GM19438 (cell line): ENCODE data around the gene ZNF440.
"Not testable (repeated sequence)": the region's sequence is repeated elsewhere in the genome, so short reads cannot be mapped to it uniquely, and the experiment has no call there.

Source experiments
- ATAC-seq: cut with Tn5 transposase; IDR thresholded peaks from one replicate; pipeline ENCODE4 v1.9.1; 2021; ENCODE audit warnings: low read depth; ENCODE audit not compliant: unreplicated experiment

Gene ZNF440

DNA sequence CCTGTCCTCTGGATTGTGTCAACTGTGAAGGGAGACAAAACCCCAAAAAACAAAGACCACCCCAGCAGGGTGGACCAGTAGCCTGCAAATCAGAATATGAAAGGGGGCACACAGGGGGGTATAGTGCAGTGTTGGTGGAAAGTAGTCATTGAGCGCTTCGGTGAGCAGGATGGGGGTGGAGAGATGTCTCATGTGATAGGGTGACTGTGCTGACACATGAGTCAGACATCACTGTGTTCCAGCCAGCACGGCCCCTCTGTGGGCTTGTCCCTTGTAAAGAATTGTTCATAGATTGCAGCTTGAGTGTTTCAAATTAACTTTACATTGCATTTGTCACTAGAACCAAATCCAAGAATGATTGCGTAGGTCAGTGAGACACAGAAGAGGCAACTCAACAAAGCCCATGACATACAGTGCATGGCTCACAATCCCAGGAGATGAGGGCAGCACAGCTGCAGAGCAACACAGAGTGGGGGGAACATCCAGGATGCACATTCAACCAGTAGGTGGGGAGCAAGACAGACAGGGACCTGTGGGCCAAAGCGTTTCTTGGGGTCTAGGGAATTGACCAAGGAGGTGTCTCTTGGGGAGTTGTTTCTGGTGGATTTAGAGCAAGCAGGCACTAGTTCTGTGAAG lies 7.5 kb downstream of the ZNF440 start:
- no peak for ATAC-seq

DNA sequence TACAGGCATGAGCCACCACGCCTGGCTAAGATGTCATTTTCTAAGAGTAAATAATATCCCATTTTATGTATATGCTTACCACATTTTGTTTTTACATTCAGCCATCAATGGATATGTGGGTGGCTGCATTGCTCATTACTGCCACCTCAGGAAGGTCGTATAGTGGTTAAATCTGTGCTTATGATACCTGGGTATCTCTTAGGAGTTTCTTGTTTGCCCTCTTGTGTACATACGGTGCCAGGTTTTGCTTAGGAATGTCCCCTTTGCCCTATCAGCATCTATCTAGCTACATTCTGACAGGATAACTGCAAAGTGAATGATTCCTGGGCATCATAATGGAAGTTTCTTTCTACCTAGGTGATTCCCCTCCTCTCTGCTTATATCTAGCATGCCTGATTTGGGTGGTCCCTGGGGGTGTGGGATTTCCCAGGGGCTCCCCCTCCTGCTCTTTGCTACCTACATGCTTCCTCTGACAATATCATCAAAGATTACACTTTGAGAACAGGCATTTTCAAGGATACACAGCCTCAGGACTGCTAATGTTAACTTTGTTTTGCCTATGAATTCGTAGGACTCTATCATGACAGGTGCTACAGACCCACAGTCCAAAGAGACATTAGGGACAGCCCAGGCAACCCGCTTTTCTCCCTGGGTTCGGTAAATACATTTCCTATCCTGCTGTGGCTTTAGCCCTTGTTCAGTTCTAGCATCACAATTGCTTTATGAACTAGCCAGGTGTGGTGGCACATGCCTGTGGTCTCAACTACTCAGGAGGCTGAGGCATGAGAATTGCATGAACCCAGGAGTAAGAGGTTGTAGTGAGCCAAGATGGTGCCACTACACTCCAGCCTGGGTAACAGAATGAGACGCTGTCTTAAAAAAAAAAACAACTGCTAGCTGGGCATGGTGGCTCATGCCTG lies 15.1 kb downstream of the ZNF440 start:
- not testable (repeated sequence) for ATAC-seq

DNA sequence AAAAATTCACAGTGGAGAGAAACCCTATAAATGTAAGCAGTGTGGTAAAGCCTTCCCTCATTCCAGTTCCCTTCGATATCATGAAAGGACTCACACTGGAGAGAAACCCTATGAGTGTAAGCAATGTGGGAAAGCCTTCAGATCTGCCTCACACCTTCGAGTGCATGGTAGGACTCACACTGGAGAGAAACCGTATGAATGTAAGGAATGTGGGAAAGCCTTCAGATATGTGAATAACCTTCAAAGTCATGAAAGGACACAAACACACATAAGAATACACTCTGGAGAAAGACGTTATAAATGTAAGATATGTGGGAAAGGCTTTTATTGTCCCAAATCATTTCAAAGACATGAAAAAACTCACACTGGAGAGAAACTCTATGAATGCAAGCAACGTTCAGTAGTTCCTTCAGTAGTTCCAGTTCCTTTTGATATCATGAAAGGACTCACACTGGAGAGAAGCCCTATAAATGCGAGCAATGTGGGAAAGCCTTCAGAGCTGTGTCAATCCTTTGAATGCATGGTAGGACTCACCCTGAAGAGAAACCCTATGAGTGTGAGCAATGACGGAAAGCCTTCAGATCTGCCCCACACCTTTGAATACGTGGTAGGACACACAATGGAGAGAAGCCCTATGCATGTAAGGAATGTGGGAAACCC lies 18.3 kb downstream of the ZNF440 start:
- no peak for ATAC-seq

DNA sequence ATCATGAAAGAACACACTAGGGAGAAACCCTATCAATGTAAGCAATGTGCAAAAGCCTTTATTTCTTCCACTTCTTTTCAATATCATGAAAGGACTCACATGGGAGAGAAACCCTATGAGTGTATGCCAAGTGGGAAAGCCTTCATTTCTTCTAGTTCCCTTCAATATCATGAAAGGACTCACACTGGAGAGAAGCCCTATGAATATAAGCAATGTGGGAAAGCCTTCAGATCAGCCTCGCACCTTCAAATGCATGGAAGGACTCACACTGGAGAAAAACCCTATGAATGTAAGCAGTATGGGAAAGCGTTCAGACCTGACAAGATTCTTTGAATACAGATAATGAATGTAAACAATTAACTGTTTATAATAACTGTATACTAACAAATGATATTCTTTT lies 19.5 kb downstream of the ZNF440 start:
- no peak for ATAC-seq

DNA sequence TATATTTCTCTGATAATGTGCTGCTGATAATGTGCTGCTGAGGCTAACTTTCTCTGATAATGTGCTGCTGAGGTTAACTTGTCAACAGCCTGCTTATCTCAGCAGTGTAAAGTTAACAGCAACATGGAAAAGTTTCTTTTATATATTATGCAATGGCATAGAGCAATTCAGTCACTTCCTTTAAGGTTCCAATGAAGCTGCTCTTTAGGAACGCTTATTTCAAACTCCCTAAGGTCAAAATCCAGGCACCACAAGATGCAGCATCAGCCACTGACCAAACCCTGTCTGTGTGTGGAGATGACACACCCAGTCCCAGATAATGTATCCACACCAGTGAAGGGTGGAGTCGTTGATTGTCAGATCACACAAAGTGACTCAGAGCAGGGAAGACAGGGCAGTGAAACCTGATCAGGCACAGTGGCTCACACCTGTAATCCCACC lies 21.6 kb downstream of the ZNF440 start:
- not testable (repeated sequence) for ATAC-seq

DNA sequence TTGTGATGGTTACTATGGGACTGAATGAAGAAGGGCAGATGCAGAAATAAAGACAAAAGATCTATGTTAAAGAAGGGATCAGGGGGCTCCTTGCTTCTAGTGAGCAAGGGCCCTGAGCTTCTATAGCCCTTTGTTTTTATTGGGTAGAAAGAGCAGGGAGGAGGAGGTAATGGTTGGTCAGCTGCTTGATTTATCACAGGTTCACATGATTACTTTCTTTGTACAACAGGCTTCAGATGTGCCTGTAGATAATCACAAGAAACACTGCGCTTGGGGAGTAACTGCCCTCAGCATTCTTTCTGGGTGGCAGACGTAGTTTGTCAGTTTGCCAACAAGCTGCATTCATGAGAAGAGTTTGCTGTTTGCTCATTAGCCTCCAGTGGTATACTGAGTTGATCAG lies 29.6 kb downstream of the ZNF440 start:
- ATAC-seq: no peak

DNA sequence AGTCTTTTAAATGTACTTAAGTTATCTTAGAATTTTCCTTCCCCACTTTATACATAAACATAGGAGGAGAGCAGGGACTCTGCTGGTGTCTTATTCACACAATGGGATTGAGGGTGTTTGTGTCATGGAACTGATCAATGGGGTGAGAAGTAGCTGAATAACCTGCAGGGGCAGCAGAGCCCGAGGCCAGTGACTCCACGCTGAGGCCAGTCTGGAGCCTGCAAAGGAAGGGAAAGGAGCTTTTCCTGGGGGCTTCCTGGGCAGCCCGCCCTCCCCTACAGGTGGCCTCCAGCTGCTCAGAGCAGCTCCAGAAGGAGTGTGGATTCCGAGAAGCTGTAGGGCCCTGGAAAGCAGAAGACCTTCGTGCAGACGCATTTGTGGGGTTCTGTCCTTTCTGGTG lies 33.5 kb downstream of the ZNF440 start:
- ATAC-seq: not testable (repeated sequence)

DNA sequence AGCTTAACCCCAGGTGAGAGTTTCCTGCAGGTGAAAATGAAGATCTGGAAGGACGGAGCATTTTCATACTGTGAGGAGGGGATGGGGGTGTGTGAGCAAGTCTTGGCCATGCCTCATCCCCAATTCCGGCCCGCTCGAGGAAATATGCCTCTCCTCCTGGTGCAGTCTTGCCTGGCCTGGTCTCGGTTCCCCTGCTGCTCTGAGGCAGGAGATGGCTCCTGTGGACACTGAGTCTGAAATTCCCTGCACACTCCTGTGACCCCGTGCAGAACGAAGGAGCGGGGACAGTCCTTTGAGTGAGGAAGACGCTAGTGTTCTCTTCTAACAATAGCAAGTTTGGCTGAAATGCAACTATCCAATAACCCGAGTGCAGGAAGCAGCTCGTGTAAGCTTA lies 34.1 kb downstream of the ZNF440 start:
- no peak for ATAC-seq

DNA sequence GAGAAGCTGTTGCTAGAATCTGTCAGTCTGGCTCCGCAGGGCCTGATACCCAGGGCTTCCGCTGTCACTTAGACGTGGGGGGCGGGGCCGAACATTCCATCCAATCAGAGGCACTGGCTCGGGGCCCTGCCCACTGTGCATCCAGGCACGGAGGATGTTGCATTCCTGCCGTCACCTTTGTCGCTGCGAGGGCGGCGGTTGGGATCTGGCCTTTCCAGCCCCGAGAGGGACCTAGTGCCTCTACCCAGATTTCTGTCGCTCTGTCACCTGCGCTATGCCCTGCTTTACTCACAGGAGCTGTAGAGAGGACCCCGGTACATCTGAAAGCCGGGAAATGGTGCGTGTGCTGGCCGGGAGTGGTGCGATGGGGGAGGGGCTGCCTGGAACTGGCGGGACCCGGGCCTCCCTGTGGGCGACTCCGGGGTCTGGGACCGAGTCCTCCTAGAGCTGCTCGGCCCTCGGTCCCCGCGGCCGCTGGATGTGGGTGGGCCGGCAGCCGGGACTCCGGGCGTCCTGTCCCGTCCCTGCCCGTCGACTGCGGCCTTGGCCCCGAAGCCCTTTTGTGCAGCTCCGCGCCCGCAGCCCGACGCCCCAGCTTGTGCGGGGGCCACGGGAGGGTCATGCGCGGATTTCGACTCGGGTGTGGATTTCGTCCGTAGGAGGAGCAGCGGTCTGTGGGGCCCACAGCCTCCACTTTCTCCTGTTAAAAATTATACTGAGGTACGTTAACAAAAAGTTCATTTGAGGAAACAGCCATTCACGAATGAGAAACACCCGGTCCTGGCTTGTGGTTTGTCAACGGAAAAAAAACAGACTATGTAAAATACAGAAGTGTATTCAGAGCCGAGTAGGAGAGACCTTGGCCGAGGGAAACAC lies 34.8 kb downstream of the ZNF440 start, which contains the start of gene ZNF439:
TSS of gene ZNF439 (plus strand) at position 133 of the 876 bp plus-strand sequence. CDS start at position 275, 142 bp downstream.
- peak; percentile 95 for ATAC-seq

DNA sequence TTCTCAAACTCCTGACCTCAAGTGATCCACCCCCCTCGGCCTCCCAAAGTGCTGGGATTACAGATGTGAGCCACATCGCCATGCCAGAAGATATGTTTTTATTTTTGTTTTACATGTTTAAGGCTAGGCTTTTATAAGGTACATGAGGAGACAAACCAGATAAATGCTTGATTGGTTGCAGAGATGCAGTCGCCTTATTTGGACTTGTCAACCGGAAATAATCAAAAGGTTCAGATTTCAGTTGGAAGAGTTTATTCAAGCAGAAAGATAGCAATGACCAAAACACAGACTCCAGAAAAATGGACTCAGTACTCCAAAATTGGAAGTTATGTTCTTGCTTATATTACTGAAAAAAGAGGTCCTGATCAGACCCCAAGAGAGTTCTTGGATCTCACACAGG lies 36.2 kb downstream of the ZNF440 start:
- not testable (repeated sequence) for ATAC-seq

DNA sequence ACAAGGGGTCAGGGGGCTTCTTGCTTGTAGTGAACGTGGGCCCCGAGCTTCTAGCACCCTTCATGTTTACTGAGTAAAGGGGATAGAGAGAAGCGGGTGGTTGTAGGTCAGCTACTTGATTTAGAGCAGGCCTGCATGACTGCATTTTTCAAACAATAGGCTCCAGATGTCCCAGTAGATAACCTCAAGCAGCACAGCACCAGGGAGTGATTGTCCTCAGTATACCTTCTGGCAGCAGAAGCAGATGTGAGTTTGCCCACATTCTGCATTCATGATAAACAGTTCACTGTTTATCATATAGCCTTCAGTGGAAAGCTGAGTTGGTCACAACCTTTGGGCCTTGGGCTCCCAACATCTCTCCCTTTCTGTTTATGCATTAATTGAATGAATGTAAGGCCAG lies 39.3 kb downstream of the ZNF440 start:
- no peak for ATAC-seq

DNA sequence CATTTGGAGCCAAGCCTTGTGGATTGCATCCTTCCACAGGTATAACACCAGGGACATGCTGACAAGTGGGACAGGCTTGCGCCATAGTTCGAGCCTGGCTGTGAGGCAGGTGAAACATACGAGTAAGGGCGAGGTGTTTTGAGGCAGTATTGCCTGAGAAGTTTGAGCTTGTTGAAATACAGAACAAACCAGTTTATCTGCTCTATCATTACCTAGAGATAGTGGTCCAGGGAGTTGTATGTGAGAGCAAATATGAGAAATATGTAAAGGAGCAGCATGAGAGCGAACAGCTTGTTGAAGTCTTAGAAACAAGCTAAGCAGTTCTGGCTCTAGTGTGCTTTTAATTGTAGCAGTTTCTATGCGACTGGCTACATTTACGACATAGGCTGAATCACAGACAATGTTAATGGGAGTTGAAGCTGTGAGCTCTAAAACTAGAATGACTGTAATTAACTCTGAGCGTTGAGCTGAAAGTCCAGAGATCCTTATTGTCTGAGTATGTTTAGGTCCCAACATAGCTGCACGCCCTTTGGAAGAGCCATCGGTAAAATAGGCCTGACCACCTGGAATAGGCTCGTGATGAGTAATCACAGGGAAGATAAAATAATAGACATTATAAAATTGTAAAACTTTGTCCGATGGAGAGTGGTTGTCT lies 42.6 kb downstream of the ZNF440 start:
- ATAC-seq: no peak

DNA sequence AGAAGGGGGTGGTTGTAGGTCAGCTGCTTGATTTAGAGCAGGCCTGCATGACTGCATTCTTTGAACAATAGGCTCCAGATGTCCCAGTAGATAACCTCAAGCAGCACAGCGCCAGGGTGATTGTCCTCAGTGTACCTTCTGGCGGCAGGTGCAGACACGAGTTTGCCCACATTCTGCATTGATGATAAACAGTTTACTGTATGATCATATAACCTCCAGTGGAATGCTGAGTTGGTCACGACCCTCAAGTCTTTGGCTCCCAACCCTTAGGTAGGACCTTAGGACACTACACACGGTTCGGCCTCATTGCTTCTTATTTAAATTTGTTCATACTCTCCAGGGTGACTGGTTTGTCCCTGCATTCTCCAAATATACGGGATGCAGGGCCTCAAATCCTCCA lies 46.6 kb downstream of the ZNF440 start:
- no peak for ATAC-seq

DNA sequence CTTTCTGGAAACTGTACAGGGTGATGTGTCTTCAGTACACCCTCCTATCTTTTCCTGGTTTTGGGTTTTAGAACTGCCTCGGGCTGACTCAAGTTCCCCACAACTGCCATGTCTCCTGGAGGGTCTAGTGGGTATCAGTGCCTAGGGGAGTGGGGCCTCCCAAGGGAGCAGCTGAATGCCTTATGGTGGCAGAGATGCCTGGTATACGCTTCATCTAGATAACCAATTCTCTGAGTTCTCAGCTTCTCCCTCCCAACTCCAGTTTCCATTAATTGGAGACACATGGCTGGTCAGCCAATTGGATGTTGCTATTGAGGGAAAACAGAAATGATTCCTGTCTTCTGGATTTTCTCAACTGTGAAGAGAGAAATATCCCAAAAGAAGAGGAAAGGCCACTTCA lies 47.2 kb downstream of the ZNF440 start:
- no peak for ATAC-seq

DNA sequence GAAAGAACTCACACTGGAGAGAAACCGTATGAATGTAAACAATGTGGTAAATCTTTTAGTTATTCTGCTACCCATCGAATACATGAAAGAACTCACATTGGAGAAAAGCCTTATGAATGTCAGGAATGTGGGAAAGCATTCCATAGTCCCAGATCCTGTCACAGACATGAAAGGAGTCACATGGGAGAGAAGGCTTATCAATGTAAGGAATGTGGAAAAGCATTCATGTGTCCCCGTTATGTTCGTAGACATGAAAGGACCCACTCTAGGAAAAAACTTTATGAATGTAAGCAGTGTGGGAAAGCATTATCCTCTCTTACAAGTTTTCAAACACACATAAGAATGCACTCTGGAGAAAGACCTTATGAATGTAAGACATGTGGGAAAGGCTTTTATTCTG lies 53.7 kb downstream of the ZNF440 start:
- ATAC-seq: not testable (repeated sequence)

DNA sequence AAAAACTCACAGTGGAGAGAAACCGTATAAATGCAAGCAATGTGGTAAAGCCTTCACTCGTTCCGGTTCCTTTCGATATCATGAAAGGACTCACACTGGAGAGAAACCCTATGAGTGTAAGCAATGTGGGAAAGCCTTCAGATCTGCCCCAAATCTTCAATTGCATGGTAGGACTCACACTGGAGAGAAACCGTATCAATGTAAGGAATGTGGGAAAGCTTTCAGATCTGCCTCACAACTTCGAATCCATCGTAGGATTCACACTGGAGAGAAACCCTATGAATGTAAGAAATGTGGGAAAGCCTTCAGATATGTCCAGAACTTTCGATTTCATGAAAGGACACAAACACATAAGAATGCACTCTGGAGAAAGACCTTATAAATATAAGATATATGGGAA lies 54.1 kb downstream of the ZNF440 start:
- ATAC-seq: no peak

DNA sequence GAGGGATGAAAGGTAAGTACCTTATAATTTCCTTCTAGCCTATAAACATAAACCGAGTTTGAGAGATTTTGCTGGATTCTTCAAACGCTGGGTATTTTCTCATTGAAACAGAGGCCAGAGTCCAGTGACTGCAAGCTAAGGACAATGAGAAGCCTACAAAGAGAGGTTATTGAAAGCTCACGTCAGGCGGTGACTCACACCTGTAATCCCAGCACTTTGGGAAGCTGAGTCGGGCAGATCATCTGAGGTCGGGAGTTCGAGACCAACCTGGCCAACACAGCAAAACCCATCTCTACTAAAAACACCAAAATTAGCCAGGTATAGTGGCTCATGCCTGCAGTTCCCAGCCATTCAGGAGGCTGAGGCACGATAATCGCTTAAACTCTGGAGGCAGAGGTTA lies 58.6 kb downstream of the ZNF440 start:
- ATAC-seq: no peak

DNA sequence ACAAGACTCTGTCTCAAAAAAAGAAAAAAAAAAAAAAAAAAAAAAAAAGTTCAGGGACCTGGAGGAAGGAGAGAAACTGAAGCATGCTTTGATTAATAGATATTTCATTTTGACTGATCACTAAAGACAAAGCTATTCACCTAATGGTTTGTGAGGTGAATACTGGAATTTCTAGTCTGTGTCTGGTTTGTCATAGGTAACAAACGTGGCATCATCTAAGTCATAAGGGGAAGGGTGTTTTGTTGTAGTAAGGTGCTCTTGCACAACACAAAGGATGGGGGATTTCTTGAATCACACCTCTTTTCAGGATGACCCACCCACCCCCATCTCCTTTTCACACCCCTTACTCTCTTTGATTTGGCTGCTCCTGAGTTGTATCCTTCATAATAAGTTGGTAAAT lies 59.7 kb downstream of the ZNF440 start:
- ATAC-seq: no peak

DNA sequence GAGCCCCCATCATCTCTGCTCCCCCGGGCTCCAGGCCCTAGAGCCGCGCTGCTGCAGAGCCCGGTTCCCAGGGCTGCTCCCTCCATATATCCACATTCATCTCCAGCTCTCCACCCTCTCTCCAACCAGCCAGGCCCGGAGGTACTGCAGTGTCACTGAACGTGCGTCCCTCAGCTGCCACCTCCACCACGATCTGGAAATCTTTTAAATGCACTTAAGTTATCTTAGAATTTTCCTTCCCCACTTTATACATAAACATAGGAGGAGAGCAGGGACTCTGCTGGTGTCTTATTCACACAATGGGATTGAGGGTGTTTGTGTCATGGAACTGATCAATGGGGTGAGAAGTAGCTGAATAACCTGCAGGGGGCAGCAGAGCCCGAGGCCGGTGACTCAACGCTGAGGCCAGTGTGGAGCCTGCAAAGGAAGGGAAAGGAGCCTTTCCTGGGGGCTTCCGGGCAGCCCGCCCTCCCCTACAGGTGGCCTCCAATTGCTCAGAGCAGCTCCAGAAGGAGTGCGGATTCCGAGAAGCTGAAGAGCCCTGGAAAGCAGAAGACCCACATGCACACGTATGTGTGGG lies 65.7 kb downstream of the ZNF440 start:
- ATAC-seq: not testable (repeated sequence)
